ENCODE data around the gene CHGA. TPM values are rescaled to one million over a fixed set of nuclear protein-coding genes. Genes with fewer than 3 reads are reported as not detected.

Gene CHGA
- total RNA-seq, 1 experiment from 2014 or later = 0.17 TPM

DNA sequence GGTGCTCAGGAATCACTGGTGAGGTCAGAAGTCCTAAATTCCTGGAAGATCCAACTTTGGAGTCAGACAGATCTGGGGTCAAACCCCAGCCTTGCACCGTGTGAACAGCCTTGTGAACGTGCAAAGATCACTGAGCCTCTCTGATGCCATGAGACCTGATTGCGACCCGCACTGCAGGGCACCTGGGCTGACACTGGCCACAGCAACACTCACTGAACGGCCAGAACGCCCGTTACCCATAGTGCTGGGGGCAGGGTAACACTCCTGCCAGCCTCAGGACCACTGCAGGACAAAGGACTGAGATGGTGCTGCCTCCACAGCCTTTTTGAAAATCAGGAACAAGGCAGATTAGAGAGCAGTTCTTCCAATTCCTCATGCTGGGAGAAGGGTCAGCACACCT is 28.3 kb downstream of the CHGA start:
- Mint-ChIP-seq H3K9me3 (ENCODE audit: low read depth, unreplicated experiment) (no peaks in the 10 kb centered on the region), H3K4me3 (ENCODE audit: low read depth, unreplicated experiment) (no peak overlapping the region), H3K4me1 (ENCODE audit: low read depth, unreplicated experiment) (peaks cover 15% of the 10 kb centered on the region), H3K27me3 (ENCODE audit: unreplicated experiment) (no peaks in the 10 kb centered on the region), H3K27ac (ENCODE audit: unreplicated experiment) (no peak overlapping the region), H3K36me3 (ENCODE audit: insufficient read depth, unreplicated experiment) (peaks cover 45% of the 10 kb centered on the region)
- intact Hi-C loops (cut with micrococcal nuclease; ENCODE audit: unreplicated experiment) = no loop called here
- no peak for DNase-seq
- BruUV-seq (replicated peaks) = no TSS peak
- CTCF ChIA-PET = interaction anchor here (0.8 to 1.4 kb wide), 4 partner anchors 70 to 226 kb away, joined by 3 to 10 read pairs (median 6); no protein-coding TSS in a partner anchor
- TF ChIP-seq, protein P1, sequence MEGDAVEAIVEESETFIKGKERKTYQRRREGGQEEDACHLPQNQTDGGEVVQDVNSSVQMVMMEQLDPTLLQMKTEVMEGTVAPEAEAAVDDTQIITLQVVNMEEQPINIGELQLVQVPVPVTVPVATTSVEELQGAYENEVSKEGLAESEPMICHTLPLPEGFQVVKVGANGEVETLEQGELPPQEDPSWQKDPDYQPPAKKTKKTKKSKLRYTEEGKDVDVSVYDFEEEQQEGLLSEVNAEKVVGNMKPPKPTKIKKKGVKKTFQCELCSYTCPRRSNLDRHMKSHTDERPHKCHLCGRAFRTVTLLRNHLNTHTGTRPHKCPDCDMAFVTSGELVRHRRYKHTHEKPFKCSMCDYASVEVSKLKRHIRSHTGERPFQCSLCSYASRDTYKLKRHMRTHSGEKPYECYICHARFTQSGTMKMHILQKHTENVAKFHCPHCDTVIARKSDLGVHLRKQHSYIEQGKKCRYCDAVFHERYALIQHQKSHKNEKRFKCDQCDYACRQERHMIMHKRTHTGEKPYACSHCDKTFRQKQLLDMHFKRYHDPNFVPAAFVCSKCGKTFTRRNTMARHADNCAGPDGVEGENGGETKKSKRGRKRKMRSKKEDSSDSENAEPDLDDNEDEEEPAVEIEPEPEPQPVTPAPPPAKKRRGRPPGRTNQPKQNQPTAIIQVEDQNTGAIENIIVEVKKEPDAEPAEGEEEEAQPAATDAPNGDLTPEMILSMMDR (IDR thresholded peaks at IDR 0.05; ENCODE audit: unreplicated experiment) = no peak

DNA sequence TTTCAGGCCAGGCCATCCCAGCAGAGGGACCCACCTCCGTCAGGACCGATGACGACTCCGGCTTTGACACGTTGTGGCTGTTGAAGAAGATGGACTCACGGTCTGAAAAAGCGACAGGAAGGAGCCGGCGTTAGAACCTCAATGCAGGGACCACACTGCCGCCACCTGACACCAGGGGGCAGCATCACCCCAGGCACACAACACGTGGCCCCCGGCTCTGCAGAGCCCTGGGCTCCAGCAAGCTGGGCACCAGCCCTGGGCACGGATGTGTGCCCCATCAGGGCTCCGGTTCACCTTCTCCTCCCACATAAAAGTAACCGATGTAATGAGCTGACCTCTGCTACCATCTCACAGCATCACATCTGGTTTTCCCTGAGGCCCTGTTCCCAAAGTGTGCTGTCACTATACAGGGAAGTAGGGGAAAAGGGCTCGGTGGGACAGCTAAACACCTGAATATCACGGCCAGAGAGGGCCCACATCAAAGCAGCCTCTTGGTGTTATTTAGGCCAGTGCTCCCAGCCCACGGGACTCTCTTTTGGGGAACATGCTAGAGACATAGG is 29.0 kb downstream of the CHGA start:
- CTCF ChIA-PET = interaction anchor here (0.8 to 1.4 kb wide), 5 partner anchors 71 to 255 kb away, joined by 3 to 10 read pairs (median 6); partner anchors contain the start of gene UBR7
- Mint-ChIP-seq H3K9me3 (ENCODE audit: low read depth, unreplicated experiment) (no peaks in the 10 kb centered on the region), H3K4me3 (ENCODE audit: low read depth, unreplicated experiment) (no peak overlapping the region), H3K27ac (ENCODE audit: unreplicated experiment) (no peak overlapping the region), H3K27me3 (ENCODE audit: unreplicated experiment) (no peaks in the 10 kb centered on the region), H3K4me1 (ENCODE audit: low read depth, unreplicated experiment) (peaks cover 8% of the 10 kb centered on the region), H3K36me3 (ENCODE audit: insufficient read depth, unreplicated experiment) (peaks cover 38% of the 10 kb centered on the region)
- TF ChIP-seq, protein P1 (IDR thresholded peaks at IDR 0.05; ENCODE audit: unreplicated experiment) = peak; percentile 89
- BruUV-seq (replicated peaks) = no TSS peak
- intact Hi-C loops (cut with micrococcal nuclease; ENCODE audit: unreplicated experiment) = loop anchor here (1.0 kb wide), 1 partner anchor 187 kb away; no protein-coding TSS in a partner anchor
- DNase-seq = peak; percentile 87

DNA sequence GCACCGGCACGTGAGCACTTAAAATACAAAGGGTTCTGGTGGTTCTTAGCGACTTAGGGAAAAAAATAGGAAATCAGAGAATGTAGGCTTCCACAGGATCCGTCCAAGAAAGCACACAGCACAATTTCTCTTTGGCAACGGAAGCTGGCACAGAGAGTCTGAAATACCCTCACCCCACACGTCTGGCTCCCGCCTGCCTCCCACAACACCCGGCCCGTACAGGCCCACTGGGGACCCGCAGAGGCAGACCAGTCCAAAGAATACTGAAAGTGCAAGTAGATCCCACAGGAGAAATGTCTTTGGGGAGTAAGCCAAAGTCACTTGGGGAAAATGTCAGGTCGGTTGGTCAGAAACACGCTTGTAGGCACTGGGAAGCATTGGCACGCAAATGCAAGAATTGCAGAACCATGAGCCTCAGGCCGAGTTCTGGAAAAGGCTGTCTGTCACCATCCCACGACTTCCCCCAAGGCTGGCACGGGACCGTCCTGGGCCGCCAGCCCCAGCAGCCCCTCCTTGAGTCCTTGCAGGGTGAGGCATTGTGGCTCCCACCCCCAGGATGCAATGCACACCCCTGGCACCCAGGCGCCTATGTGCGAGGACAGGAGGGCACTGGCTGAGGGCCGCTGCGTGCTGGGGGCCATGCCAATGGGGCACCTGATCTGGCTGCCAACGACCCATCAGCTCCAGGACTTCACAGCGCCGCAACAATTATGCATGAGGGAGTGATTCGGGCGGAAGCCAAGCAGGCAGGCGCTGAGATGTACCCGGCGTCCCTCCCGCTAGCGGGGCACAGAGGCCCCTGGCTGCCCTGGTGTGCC is 29.7 kb downstream of the CHGA start:
- H3K9me3 Mint-ChIP-seq (ENCODE audit: low read depth, unreplicated experiment) = no peaks in the 10 kb centered on the region
- H3K4me3 Mint-ChIP-seq (ENCODE audit: low read depth, unreplicated experiment) = no peak overlapping the region
- DNase-seq = no peak
- H3K27me3 Mint-ChIP-seq (ENCODE audit: unreplicated experiment) = no peaks in the 10 kb centered on the region
- CTCF ChIA-PET = interaction anchor here (0.7 to 1.4 kb wide), 5 partner anchors 72 to 255 kb away, joined by 3 to 10 read pairs (median 6); partner anchors contain the start of gene UBR7
- peaks cover 31% of the 10 kb centered on the region for H3K36me3 Mint-ChIP-seq (ENCODE audit: insufficient read depth, unreplicated experiment)
- intact Hi-C loops (cut with micrococcal nuclease; ENCODE audit: unreplicated experiment) = loop anchor here (1.0 kb wide), 1 partner anchor 187 kb away; no protein-coding TSS in a partner anchor
- peaks cover under 1% of the 10 kb centered on the region for H3K4me1 Mint-ChIP-seq (ENCODE audit: low read depth, unreplicated experiment)
- no peak overlapping the region for H3K27ac Mint-ChIP-seq (ENCODE audit: unreplicated experiment)
- no TSS peak for BruUV-seq (replicated peaks)
- TF ChIP-seq, protein P1 (IDR thresholded peaks at IDR 0.05; ENCODE audit: unreplicated experiment) = no peak

DNA sequence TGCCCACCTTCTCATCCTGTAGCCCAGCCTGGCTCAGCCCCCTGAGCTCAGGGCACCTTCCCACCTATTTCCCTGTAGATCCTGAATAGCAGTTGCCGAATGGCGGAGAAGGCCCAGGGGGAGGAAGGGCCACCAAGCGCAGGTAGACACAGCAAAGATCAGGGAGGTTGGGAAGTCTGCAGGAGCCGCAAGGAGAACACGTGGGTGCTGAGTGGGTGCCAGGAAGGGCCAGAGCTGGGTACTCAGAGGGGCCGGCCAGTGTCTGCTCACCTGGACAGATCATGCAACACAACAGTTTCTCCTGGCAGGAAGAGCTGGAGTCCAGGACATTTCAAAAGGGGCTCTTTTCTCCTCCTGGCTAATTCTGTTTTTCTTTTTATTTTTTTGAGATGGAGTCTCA is 30.6 kb downstream of the CHGA start:
- no TSS peak for BruUV-seq (replicated peaks)
- Mint-ChIP-seq H3K36me3 (ENCODE audit: insufficient read depth, unreplicated experiment) (peaks cover 26% of the 10 kb centered on the region), H3K4me3 (ENCODE audit: low read depth, unreplicated experiment) (no peak overlapping the region), H3K27me3 (ENCODE audit: unreplicated experiment) (no peaks in the 10 kb centered on the region), H3K9me3 (ENCODE audit: low read depth, unreplicated experiment) (no peaks in the 10 kb centered on the region), H3K4me1 (ENCODE audit: low read depth, unreplicated experiment) (no peaks in the 10 kb centered on the region), H3K27ac (ENCODE audit: unreplicated experiment) (no peak overlapping the region)
- DNase-seq = no peak
- TF ChIP-seq, protein P1 (IDR thresholded peaks at IDR 0.05; ENCODE audit: unreplicated experiment) = no peak
- CTCF ChIA-PET = interaction anchor here (0.7 kb wide), 1 partner anchor 118 kb away, joined by 3 read pairs; no protein-coding TSS in a partner anchor
- intact Hi-C loops (cut with micrococcal nuclease; ENCODE audit: unreplicated experiment) = no loop called here
